A549 (cell line): Measurements from ENCODE around the gene SUGCT.

ENCODE experiments used
- EP300 ChIP-seq, 2 experiments: fragments of >200 bp; sonication (Bioruptor Twin); formaldehyde crosslinking; IDR thresholded peaks; 2 replicates in 1 of 2; 3 replicates in 1 of 2; pipeline ENCODE4 v1.6.1; 2016 to 2017
- KDM1A ChIP-seq: fragments of 200-600 bp; sonication (generic); IDR thresholded peaks from 2 replicates; pipeline ENCODE4 v1.6.1; 2016; ENCODE audit warnings: low read depth, mild to moderate bottlenecking
- PBX3 ChIP-seq: IDR thresholded peaks from 2 replicates; pipeline ENCODE4 v1.6.1; 2012
- POLR2A ChIP-seq: IDR thresholded peaks from 2 replicates; pipeline ENCODE4 v1.6.1; 2012; ENCODE audit warnings: mild to moderate bottlenecking, low read length
- RFX5 ChIP-seq: fragments of 450-650 bp; IDR thresholded peaks from 2 replicates; pipeline ENCODE4 v1.7.1; 2014; ENCODE audit warnings: antibody characterized with exemption, mild to moderate bottlenecking, moderate library complexity
- ZFP36 ChIP-seq: fragments of 450-650 bp; IDR thresholded peaks from 2 replicates; pipeline ENCODE4 v1.6.1; 2014; ENCODE audit warnings: borderline replicate concordance; ENCODE audit not compliant: partially characterized antibody
- TF ChIP-seq, protein P1 (sequence below): fragments of >200 bp; sonication (Bioruptor Twin); formaldehyde crosslinking; IDR thresholded peaks from 3 replicates; pipeline ENCODE4 v1.5.1; 2016

DNA sequence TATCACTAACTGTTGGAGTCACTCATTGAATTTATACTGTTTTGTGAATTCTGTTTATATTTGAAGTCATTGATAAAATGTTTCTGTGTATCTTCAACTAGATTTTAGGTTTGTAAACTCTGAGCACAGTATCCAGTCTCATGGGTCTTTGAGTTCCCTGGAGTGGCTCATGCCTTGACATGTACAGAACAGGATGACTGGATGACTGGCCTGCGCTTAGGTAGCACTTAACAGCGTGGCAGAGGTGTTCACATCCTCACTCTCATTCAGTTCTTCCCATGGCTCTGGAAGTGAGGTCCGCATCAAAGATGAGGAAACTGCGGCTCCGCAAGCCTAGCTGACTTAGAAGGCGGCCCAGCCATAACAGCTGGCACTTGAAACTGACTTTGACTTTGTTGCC lies 576.9 kb downstream of the SUGCT start:
- TF ChIP-seq, protein P1, sequence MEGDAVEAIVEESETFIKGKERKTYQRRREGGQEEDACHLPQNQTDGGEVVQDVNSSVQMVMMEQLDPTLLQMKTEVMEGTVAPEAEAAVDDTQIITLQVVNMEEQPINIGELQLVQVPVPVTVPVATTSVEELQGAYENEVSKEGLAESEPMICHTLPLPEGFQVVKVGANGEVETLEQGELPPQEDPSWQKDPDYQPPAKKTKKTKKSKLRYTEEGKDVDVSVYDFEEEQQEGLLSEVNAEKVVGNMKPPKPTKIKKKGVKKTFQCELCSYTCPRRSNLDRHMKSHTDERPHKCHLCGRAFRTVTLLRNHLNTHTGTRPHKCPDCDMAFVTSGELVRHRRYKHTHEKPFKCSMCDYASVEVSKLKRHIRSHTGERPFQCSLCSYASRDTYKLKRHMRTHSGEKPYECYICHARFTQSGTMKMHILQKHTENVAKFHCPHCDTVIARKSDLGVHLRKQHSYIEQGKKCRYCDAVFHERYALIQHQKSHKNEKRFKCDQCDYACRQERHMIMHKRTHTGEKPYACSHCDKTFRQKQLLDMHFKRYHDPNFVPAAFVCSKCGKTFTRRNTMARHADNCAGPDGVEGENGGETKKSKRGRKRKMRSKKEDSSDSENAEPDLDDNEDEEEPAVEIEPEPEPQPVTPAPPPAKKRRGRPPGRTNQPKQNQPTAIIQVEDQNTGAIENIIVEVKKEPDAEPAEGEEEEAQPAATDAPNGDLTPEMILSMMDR = no peak
- no peak for TF ChIP-seq PBX3
- TF ChIP-seq KDM1A = no peak
- TF ChIP-seq EP300 (IDR thresholded peaks at IDR 0.05) = no peak
- TF ChIP-seq POLR2A = no peak
- TF ChIP-seq ZFP36 = no peak
- no peak for TF ChIP-seq RFX5
